ENCODE results near the gene LRRC2. TPM values are rescaled to one million over a fixed set of nuclear protein-coding genes. Genes with fewer than 3 reads are reported as not detected.
"Not testable (repeated sequence)": the region's sequence is repeated elsewhere in the genome, so short reads cannot be mapped to it uniquely, and the experiment has no call there.

The LRRC2 gene
- total RNA-seq, 1 donor from 2014 or later = 2.4 TPM

- FAIRE-seq (no peak), DNase-seq (ENCODE audit: low spot score in 2 of 2) (no peak)
Observed at GRCh38 chr3:46584598-46585467, 18.7 kb upstream of the LRRC2 start.

- DNase-seq (ENCODE audit: low spot score in 2 of 2) (no peak), FAIRE-seq (no peak)
Observed at GRCh38 chr3:46580675-46581074, 14.6 kb upstream of the LRRC2 start.

- no peak for FAIRE-seq
Observed at GRCh38 chr3:46579756-46580286, 13.7 kb upstream of the LRRC2 start.

GRCh38 chr3:46578973-46579755, 13.1 kb upstream of the LRRC2 start:
- FAIRE-seq (no peak), DNase-seq (ENCODE audit: low spot score in 2 of 2) (no peak)

More at GRCh38 chr3:46579756-46580286, 13.7 kb upstream of the LRRC2 start:
- DNase-seq (ENCODE audit: low spot score in 2 of 2) = no peak

GRCh38 chr3:46577580-46578249, 11.6 kb upstream of the LRRC2 start:
- DNase-seq (ENCODE audit: low spot score in 2 of 2); FAIRE-seq: not testable (repeated sequence)

- DNase-seq (ENCODE audit: low spot score in 2 of 2) = no peak
- FAIRE-seq = no peak
Observed at GRCh38 chr3:46576879-46577278, 10.8 kb upstream of the LRRC2 start.

GRCh38 chr3:46576386-46576785, 10.3 kb upstream of the LRRC2 start:
- DNase-seq (ENCODE audit: low spot score in 2 of 2) (no peak), FAIRE-seq (no peak)

GRCh38 chr3:46575577-46576222, 9.6 kb upstream of the LRRC2 start:
- FAIRE-seq (no peak), DNase-seq (ENCODE audit: low spot score in 2 of 2) (no peak)

GRCh38 chr3:46574881-46575576, 8.9 kb upstream of the LRRC2 start:
- FAIRE-seq = no peak

GRCh38 chr3:46574243-46574646, 8.1 kb upstream of the LRRC2 start:
- DNase-seq (ENCODE audit: low spot score in 2 of 2) (no peak), FAIRE-seq (no peak)

More at GRCh38 chr3:46574881-46575576, 8.9 kb upstream of the LRRC2 start:
- DNase-seq (ENCODE audit: low spot score in 2 of 2) = no peak

GRCh38 chr3:46573701-46574100, 7.6 kb upstream of the LRRC2 start:
- FAIRE-seq (no peak), DNase-seq (ENCODE audit: low spot score in 2 of 2) (no peak)

GRCh38 chr3:46571684-46572083, 5.6 kb upstream of the LRRC2 start:
- DNase-seq (ENCODE audit: low spot score in 2 of 2) (no peak), FAIRE-seq (no peak)

GRCh38 chr3:46565607-46566039, 479 bp downstream of the LRRC2 start:
- DNase-seq (ENCODE audit: low spot score in 2 of 2) = no peak
- FAIRE-seq = no peak

- DNase-seq (ENCODE audit: low spot score in 2 of 2) = no peak
- FAIRE-seq = no peak
Observed at GRCh38 chr3:46565077-46565476, 1.0 kb downstream of the LRRC2 start.

GRCh38 chr3:46564190-46565021, 1.7 kb downstream of the LRRC2 start:
- no peak for DNase-seq (ENCODE audit: low spot score in 2 of 2)
- no peak for FAIRE-seq

GRCh38 chr3:46561951-46562350, 4.2 kb downstream of the LRRC2 start:
- no peak for FAIRE-seq

GRCh38 chr3:46561511-46561910, 4.6 kb downstream of the LRRC2 start:
- FAIRE-seq (no peak), DNase-seq (ENCODE audit: low spot score in 2 of 2) (no peak)

More at GRCh38 chr3:46561951-46562350, 4.2 kb downstream of the LRRC2 start:
- no peak for DNase-seq (ENCODE audit: low spot score in 2 of 2)

GRCh38 chr3:46559091-46559704, 6.9 kb downstream of the LRRC2 start:
- DNase-seq (ENCODE audit: low spot score in 2 of 2) (no peak), FAIRE-seq (no peak)

Measured in frontal cortex (tissue), 4 donors.